Stimulated activated effector memory CD8-positive, alpha-beta T cell treated with anti-CD3 and anti-CD28 coated beads, Interleukin-12 subunit alpha, Interleukin-12 subunit beta, amount 100 ng/mL, for 72 hours (primary cell): ENCODE data around the gene CHST2.

Source experiments
- ATAC-seq: fragments of 150-1000 bp; cut with Tn5 transposase; 2 replicates; pipeline ENCODE4 v1.10.0; 2021
- DNase-seq, 2 donors: peaks; one replicate each; pipeline ENCODE4 v3.0.0; 2021 to 2022; ENCODE audit warnings: low spot score in 2 of 2
- H3K27ac Mint-ChIP-seq: one replicate; pipeline ENCODE4 v1.8.0; 2022; ENCODE audit warnings: mild to moderate bottlenecking, mixed read lengths
- H3K36me3 Mint-ChIP-seq: one replicate; pipeline ENCODE4 v1.8.0; 2022; ENCODE audit warnings: mild to moderate bottlenecking, mixed read lengths
- H3K4me1 Mint-ChIP-seq: one replicate; pipeline ENCODE4 v1.8.0; 2022; ENCODE audit warnings: mixed read lengths
- H3K4me3 Mint-ChIP-seq: one replicate; pipeline ENCODE4 v1.8.0; 2022; ENCODE audit warnings: mild to moderate bottlenecking, mixed read lengths
- H3K9me3 Mint-ChIP-seq: one replicate; pipeline ENCODE4 v1.8.0; 2022; ENCODE audit warnings: mixed read lengths

Gene CHST2

GRCh38 chr3:143119974-143120715, 574 bp downstream of the CHST2 start:
- H3K4me3 Mint-ChIP-seq, result peak overlapping the region; percentile 85
- peak; percentile 26 for ATAC-seq
- H3K36me3 Mint-ChIP-seq, result no peaks in the 10 kb centered on the region
- H3K27ac Mint-ChIP-seq, result no peak overlapping the region
- H3K4me1 Mint-ChIP-seq, result peaks cover 5% of the 10 kb centered on the region
- H3K9me3 Mint-ChIP-seq, result no peaks in the 10 kb centered on the region
- peak; percentile 13 to 60 for DNase-seq

GRCh38 chr3:143120716-143121240, 1.2 kb downstream of the CHST2 start:
- H3K4me1 Mint-ChIP-seq, result peaks cover 5% of the 10 kb centered on the region
- peak; percentile 52 for ATAC-seq
- H3K36me3 Mint-ChIP-seq, result no peaks in the 10 kb centered on the region
- no peaks in the 10 kb centered on the region for H3K9me3 Mint-ChIP-seq
- peak in 1 of 2 donors; percentile 18 for DNase-seq
- no peak overlapping the region for H3K27ac Mint-ChIP-seq
- peak overlapping the region; percentile 85 for H3K4me3 Mint-ChIP-seq

- peak overlapping the region; percentile 85 for H3K4me3 Mint-ChIP-seq
- H3K27ac Mint-ChIP-seq, result no peak overlapping the region
- H3K36me3 Mint-ChIP-seq, result no peaks in the 10 kb centered on the region
- DNase-seq (peak; percentile 20 to 79), ATAC-seq (peak; percentile 59)
- H3K4me1 Mint-ChIP-seq, result peaks cover 5% of the 10 kb centered on the region
- no peaks in the 10 kb centered on the region for H3K9me3 Mint-ChIP-seq
These were observed 1.9 kb downstream of the CHST2 start for GRCh38 chr3:143121241-143122088.

DNA sequence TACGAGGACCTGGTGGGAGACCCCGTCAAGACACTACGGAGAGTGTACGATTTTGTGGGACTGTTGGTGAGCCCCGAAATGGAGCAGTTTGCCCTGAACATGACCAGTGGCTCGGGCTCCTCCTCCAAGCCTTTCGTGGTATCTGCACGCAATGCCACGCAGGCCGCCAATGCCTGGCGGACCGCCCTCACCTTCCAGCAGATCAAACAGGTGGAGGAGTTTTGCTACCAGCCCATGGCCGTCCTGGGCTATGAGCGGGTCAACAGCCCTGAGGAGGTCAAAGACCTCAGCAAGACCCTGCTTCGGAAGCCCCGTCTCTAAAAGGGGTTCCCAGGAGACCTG, 2.5 kb downstream of the CHST2 start:
- Mint-ChIP-seq H3K4me1 (peaks cover 5% of the 10 kb centered on the region), H3K36me3 (no peaks in the 10 kb centered on the region), H3K4me3 (no peak overlapping the region), H3K27ac (no peak overlapping the region), H3K9me3 (no peaks in the 10 kb centered on the region)
- DNase-seq (no peak), ATAC-seq (no peak)

DNA sequence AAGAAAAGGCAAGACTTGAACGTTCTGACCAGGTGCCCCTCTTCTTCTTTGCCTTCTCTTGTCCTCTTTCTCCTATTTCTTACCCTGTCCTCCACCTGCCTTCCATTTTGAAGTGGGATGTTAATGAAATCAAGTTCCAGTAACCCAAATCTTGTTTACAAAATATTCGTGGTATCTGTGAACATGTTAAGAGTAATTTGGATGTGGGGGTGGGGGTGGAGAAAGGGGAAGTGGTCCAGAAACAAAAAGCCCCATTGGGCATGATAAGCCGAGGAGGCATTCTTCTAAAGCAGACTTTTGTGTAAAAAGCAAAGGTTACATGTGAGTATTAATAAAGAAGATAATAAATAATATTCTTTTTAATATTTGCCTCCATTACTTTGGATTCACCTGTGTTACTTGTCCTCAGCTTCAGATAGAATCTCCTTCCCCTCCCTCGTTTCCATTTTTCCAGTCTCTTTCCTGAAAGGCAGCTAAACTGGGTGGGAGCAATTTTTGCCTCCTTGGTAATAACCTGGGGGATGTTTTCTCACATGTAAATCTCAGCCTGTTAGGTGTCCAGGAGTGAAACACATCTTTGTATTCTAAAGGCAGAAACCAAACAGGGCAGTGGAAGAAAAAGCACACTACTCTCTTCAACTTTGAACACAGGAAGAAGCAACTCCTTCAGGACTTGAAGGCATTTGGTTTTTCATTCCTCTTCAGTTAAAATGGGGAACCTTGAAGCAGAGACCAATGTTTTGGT, 3.2 kb downstream of the CHST2 start:
- ATAC-seq, result no peak
- Mint-ChIP-seq H3K4me3 (no peak overlapping the region), H3K4me1 (peaks cover 5% of the 10 kb centered on the region), H3K27ac (no peak overlapping the region), H3K9me3 (no peaks in the 10 kb centered on the region), H3K36me3 (no peaks in the 10 kb centered on the region)
- DNase-seq, result no peak

GRCh38 chr3:143123353-143123984, 3.9 kb downstream of the CHST2 start:
- H3K27ac Mint-ChIP-seq, result no peak overlapping the region
- no peaks in the 10 kb centered on the region for H3K9me3 Mint-ChIP-seq
- ATAC-seq (no peak), DNase-seq (no peak)
- H3K4me1 Mint-ChIP-seq, result peaks cover 5% of the 10 kb centered on the region
- H3K36me3 Mint-ChIP-seq, result no peaks in the 10 kb centered on the region
- no peak overlapping the region for H3K4me3 Mint-ChIP-seq

DNA sequence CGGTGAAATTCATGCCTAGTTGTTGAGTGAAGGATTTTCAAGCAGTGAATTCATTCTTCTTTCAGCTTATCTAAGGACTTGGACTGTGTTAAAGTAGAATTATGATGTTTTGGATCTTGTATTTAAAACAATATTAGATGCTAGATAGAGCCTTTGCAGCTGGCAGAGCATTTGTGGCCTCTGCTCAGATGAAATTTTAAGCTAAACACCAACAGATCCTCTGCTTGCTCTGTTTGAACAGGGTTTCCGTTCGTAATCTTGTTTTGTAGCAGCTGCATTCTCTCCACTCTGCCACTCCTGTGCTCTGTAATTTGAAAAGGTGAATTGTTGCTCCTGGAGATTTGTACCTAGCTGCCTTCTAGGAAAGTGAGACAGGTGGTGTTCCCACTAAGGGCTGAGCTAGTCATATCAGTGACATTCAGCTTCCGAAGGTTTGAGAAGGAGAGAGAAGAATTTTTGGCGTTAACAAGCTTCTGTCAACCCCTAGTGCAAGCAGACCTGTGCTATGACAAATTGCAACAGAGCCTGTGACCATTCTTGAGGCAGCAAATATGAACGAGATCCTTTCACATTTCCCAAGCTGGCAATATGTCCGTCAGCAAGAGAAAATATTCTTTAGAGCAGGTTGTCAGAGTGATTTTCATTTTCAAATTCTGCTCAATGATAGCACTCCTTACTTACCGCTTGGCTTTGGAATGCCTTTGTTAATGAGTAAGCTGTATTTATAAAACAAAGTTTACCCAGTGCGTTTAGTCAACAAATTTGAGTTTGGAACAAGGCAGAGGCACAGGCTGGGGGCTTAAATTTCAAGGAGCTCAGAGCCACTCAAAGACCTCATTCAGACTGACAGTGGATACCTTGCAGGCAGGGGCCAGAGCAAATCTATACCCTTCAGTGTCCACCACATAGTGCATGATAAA, 5.3 kb downstream of the CHST2 start:
- no peak for ATAC-seq
- H3K9me3 Mint-ChIP-seq, result no peaks in the 10 kb centered on the region
- no peak for DNase-seq
- H3K4me3 Mint-ChIP-seq, result no peak overlapping the region
- H3K36me3 Mint-ChIP-seq, result no peaks in the 10 kb centered on the region
- no peak overlapping the region for H3K27ac Mint-ChIP-seq
- no peaks in the 10 kb centered on the region for H3K4me1 Mint-ChIP-seq

- ATAC-seq (no peak), DNase-seq (no peak)
- no peaks in the 10 kb centered on the region for H3K36me3 Mint-ChIP-seq
- no peak overlapping the region for H3K4me3 Mint-ChIP-seq
- H3K27ac Mint-ChIP-seq, result no peak overlapping the region
- no peaks in the 10 kb centered on the region for H3K9me3 Mint-ChIP-seq
- no peaks in the 10 kb centered on the region for H3K4me1 Mint-ChIP-seq
These were observed 8.2 kb downstream of the CHST2 start for GRCh38 chr3:143127801-143128200.

GRCh38 chr3:143128227-143128955, 8.8 kb downstream of the CHST2 start:
- no peaks in the 10 kb centered on the region for H3K4me1 Mint-ChIP-seq
- no peaks in the 10 kb centered on the region for H3K36me3 Mint-ChIP-seq
- ATAC-seq (no peak), DNase-seq (no peak)
- no peaks in the 10 kb centered on the region for H3K9me3 Mint-ChIP-seq
- no peak overlapping the region for H3K4me3 Mint-ChIP-seq
- H3K27ac Mint-ChIP-seq, result no peak overlapping the region

DNA sequence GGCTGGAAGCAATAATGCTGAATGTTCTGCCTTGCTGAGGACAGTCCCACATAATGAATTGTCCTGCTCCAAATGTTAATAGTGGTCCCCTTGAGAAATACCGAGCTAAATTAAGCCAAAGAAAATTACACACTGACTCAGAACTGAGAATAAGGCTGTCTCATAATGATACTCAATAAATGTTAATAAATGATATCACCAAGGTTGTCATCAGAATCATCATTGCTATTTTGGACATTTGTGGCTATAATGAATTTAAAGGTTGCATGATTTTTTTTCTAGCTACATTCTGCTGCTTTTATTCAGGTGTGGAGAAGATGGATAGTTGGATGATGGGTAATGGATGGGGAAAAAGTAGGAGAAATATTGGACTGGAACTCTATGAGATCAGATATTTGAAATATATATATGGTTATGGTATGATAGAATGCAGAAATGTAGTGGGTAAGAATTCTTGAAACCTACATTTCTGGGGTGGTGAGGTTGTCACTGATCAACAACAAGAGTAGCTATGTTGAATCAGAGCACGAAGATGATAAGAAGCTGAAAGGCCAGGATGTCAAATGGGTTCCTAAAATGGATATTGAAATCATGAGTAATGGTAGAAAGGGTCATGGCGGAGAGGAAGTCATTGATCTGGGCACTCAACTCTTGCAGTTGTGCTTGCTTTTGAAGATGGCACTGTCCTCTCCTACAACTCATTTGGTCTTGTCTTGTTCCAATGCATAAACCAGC, 12.8 kb downstream of the CHST2 start:
- Mint-ChIP-seq H3K27ac (no peak overlapping the region), H3K4me3 (no peak overlapping the region), H3K36me3 (no peaks in the 10 kb centered on the region), H3K9me3 (no peaks in the 10 kb centered on the region), H3K4me1 (no peaks in the 10 kb centered on the region)
- DNase-seq, result no peak
- ATAC-seq, result peak; percentile 67

DNA sequence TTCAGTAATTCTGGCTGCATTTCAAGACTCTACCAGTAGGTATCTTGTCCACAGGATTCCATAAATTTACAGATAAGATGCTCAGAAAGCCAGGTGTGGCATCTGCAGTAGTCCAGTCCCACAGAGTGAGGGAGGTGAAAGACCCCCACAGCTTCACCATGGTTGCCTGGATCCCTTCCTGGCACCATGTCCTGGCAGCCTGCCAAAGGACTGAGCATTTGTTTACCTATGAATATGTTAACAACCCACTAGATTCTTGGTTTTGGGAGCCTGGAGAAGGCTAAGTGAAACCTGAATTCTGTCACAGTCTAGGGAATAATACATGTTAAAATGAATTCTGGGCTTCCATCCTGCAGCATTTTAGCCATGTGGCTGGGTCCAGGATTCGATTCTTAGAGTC, 14.9 kb downstream of the CHST2 start:
- no peaks in the 10 kb centered on the region for H3K4me1 Mint-ChIP-seq
- H3K4me3 Mint-ChIP-seq, result no peak overlapping the region
- no peak for ATAC-seq

DNA sequence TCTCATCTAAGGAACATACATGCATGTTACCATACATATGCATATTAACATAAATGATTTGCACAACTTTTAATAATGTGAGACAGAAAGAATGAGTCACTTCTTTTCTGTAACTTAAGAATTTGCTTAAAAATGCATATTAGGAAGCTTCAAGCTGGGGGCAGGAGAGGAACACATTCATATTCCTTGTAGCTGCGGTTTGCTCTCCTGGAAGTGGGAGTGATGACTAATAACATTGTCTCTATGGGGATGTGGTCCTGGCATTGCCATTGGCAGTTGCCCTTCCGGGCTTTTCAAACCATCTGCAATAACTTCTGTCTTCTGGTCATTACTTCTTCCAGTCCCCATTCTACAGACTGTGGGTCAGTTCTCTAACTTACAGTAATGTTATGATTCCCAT, 15.6 kb downstream of the CHST2 start:
- no peaks in the 10 kb centered on the region for H3K36me3 Mint-ChIP-seq
- ATAC-seq (no peak), DNase-seq (no peak)
- no peak overlapping the region for H3K27ac Mint-ChIP-seq
- H3K4me3 Mint-ChIP-seq, result no peak overlapping the region
- no peaks in the 10 kb centered on the region for H3K9me3 Mint-ChIP-seq
- H3K4me1 Mint-ChIP-seq, result no peaks in the 10 kb centered on the region

More for the DNA sequence above, 14.9 kb downstream of the CHST2 start:
- Mint-ChIP-seq H3K9me3 (no peaks in the 10 kb centered on the region), H3K27ac (no peak overlapping the region), H3K36me3 (no peaks in the 10 kb centered on the region)
- DNase-seq, result no peak

DNA sequence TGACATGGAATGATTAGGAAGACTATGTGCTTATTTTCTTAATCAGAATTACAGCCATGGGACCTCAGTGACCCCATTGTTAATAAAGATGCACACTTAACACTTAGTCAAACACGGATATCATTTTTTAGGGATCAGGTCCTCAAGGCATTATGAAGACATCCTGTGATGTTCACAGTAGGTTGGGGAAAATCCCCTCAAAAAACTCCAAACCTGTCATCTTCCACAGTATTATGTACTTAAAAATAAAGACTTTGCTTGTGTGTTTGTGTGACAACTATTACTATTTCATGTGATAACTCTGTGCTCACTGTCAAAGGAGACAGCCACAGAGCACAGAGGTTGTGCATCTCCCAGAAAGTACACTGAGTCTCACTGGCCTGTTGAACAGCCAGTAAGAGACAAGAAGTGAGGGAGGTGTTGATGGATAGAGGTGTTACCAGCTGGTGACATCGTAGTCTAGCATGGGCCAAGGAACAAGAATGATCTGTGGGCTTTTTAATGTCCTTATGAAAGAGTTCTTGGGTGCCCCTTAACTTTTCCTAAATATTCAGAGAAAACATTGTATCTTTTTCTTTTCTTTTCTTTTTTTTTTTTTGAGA, 18.0 kb downstream of the CHST2 start:
- H3K4me1 Mint-ChIP-seq, result no peaks in the 10 kb centered on the region
- no peak for ATAC-seq
- no peak for DNase-seq
- no peak overlapping the region for H3K27ac Mint-ChIP-seq
- H3K9me3 Mint-ChIP-seq, result no peaks in the 10 kb centered on the region
- H3K36me3 Mint-ChIP-seq, result no peaks in the 10 kb centered on the region
- H3K4me3 Mint-ChIP-seq, result no peak overlapping the region
